ENCODE measurements around the gene UBALD2.
"Not testable (repeated sequence)": the region's sequence is repeated elsewhere in the genome, so short reads cannot be mapped to it uniquely, and the experiment has no call there.

UBALD2 gene

DNA sequence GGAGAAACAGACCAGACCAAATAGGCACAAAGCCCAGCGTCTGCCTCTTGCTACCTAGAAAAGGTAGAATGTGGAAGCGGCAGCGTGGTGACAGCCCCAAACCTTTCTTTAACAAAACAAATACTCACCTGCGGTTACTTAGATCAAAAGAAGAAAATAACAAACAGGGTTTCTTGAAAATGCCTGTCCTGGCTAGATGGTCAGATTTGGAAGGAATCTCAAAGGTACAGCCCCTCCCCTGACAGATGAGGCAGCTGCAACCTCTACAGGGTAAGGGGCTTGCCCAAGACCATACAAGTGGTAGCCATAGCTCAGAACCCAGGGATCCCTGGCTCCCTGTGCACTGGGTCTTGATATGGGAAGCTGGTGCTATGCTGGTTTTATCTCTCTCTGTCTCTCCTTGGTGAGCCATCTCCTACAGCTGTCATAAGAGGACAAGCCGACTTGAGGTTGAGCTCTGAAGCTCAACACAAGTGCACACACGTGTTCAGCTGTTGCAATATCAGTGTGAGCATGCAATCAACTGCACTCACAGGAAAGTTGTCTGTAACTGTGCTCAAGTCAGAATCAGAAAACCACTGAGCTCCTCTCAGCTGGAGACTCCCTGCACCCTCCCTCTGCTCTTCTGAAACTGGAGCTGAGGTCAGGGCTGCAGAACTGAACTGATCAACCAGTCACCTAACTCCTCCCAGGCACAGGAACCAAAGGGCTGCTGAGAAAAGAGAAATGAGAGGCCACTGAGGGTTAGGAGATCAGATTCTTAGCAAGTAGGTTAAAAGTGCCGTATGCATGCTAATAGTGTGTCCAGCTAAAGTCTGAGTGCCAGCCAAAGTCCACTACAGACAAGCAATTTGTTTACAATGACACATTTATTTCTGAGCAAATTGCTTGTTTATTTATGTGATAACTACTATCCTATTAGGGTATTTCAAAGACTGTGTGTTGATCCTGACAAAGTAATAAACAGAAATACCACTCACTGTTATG is 18.8 kb upstream of the UBALD2 start:
- peak; percentile 63 for DNase-seq

DNA sequence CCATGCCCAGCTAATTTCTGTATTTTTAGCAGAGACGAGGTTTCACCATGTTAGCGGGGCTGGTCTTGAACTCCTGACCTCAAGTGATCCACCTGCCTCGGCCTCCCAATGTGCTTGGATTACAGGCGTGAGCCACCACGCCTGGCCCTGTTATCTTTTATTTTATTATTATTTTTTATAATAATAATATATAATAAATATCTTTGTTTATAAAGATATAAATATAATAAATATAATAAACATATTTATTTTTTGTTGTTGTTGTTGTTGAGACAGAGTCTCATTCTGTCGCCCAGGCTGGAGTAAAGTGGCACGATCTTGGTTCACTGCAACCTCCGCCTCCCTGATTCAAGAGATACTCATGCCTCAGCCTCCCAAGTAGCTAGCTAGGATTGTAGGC is 17.8 kb upstream of the UBALD2 start:
- DNase-seq, result no peak

DNA sequence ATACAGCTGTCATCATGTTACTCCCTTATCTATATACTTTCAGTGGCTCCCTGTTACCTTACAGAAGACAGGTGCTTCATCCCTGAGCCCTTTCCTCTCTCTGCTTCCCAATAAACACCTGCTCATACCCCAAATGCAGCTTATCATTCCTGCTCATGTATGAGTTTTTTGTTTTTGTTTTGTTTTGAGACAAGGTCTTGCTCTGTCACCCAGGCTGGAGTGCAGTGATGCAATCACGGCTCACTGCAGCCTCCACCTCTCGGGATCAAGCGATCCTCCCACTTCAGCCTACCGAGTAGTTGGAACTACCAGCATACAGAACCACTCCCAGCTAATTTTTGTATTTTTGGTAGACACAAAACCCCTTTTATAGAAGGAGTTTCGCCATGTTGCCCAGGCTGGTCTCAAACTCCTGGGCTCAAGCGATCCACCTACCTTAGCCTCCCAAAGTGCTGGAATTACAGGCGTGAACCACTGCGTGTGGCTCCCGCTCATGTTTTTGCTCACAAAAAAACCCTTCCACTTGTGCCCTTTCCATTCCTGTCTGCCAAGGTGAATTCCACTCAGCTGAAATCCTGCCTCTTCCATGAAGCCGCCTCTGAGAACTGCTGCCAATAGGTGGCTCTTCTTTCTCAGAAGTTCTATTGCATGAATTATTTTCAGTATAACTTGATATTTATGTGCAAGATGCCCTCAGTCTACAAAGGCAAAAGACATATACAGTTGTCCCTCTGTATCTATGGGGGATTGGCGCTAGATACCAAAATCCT is 16.9 kb upstream of the UBALD2 start:
- DNase-seq, result no peak

DNA sequence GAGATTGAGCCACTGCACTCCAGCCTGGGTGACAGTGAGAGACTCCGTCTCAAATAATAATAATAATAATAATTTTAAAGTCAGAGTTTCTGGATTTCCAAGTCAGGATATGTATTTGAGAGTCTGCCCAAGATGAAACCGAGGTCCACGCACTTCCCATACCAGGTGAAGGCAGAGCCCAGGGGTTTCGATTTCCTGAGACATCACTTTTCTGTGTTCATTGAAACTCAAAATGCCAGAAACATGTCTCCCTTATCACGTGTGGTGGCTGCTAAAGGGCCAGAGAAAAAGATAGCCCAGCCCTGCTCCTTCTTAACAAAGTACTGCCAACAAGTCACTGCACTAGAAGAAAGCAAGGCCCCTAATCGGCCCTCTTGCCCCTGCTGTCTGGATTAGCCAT is 15.0 kb upstream of the UBALD2 start:
- no peak for DNase-seq

DNA sequence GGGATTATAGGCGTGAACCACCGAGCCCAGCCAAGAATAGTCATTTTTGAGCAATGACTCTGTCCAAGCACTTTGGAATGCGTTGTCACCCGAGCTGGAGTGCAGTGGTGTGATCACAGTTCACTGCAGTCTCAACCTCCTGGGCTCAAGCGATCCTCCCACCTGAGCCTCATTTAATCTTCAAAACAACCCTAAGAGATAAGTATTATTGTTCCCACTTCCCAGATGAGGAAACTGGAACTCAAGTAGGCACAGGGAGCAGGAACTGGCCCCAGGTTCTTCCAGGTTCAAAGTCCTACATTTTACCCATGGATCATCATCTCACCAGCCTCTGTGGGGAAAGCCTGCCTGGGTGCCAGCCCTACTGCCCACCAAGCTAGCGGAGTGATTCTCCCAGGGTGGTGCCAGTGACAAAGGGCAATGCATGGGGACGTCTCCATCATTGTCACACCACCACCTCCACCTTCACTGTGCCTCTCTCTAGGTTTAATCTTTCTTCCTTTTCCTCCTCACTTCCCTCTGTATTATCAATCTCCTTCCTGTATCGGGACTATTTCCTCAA is 13.6 kb upstream of the UBALD2 start:
- no peak for DNase-seq

DNA sequence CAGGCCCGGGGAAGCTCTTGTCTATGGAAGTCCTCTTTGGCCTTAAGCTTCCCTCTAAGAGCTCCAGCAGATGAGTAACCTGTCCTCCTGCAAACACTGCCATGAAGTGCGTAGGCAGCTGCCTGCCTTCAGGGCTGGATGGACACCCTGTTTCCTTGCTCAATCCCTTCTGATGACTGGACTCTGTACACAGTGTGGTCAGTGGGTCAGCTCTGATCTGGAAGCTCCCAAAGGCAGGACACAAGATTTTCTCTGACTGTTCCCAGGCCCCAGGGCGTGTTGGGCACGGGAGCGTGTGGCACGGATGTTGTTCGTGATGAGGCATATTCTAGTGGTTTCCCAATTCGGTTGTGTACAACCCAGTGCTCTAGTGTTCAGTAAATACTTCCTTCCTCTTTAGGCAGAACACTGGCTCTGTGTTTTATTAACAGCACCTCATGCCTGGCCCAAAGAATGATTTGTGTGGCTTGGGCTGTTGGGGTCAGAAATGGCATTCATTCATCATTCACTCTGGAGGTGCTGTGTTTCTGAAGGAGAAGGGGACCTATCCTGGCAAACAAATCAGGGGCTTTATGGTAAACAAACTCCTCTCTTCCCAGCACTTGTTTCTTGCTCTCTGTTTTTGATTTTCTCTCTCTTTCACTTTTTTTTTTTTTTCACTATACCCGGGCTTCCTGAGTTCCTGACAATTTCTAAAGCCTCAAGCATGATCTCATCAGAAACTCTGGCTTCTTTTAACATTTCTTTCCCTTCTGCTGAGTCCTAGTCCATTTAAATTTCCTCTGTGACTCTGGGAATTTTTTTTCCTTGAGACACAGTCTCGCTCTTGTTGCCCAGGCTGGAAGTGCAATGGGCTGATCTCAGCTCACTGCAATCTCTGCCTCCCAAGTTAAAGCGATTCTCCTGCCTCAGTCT is 12.9 kb upstream of the UBALD2 start:
- peak; percentile 20 for DNase-seq

DNA sequence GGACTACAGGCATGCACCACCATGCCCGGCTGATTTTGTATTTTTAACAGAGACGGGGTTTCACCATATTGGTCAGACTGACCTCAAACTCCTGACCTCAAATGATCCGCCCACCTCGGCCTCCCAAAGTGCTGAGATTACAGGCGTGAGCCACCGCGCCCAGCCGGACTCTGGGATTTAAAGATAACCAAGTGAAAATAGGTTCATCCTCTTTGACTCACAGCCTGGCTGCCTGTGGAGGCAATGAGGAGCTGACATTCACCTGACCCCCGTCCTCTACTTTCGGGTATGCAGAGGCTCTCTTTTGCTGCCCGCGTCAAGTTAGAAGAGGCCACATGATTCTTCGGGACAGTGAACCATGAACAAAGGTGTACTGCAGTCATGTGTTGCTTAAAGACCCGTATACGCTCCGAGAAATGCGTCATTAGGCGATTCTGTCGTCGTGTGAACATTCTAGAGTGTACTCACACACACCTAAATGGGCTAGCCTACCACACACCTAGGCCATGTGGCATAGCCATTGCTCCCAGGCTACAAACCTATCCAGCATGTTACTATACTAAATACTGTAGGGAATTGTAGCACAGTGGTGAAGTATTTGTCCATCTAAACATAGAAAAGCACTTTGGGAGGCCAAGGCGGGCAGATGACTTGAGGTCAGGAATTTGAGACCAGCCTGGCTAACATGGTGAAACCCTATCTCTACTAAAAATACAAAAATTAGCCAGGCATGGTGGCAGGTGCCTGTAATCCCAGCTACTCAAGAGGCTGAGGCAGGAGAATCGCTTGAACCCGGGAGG is 12.0 kb upstream of the UBALD2 start:
- not testable (repeated sequence) for DNase-seq

DNA sequence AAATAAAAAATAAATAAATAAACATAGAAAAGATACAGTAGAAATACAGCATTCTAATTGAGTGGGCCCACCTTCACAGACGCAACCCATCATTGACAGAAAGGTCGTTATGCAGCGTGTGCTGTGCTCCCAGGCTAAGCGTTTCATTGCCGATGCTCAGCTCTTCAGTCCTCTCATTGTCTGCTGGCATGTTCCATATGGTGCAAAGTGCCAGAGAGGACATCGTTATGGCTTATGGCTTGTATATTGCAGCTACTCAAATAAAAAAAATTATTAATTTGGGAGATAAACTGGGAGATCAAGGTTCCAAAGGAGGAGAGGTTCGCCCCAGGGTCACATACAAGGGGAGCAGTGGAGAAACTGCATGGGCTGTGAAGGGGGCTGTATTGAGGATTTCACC is 11.3 kb upstream of the UBALD2 start:
- no peak for DNase-seq

DNA sequence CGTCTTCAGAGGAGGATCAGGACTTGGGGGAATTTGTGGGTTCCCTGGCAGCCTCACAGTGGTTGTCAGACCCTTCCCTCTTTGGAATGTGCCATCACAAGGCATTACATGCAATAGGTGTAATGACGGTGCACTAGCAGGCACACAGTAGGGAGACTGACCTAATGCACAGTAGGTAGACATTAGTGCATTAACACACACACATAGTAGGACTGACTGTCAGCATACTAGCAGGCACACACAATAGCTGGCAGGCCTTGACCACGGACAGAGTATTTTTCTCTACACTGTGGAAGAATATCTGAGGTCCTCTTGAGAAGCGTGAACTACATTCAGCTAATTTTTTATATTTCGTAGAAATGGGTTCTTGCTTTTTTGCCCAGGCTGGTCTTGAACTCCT is 10.9 kb upstream of the UBALD2 start:
- DNase-seq, result no peak

DNA sequence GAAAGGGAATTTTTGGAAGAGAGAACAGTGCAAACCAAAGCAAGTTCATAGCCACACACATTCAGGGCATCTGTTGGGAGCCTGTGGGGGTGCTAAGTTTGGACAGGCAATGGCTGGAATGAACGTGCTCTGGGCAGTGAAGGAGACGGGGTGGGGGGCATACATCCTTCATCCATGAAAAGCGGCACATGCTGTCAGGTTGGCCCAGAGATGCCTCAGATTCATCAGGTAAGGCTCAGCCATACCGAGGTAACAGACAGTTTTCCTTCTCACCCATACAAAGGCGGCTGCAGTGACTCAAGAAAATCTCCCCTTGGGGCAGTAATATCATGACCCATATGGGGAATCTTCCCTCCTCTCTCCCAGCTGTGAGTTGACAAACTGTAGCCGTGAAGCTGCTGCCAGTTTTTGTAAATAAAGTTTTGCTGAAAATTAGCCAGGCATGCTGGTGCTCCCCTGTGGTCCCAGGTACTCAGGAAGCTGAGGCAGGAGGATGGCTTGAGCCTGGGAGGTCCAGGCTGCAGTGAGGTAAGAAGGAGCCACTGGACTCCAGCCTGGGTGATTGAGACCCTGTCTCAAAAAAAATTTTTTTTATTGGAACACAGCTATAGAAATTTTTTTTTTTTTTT is 9.2 kb upstream of the UBALD2 start:
- DNase-seq, result no peak

DNA sequence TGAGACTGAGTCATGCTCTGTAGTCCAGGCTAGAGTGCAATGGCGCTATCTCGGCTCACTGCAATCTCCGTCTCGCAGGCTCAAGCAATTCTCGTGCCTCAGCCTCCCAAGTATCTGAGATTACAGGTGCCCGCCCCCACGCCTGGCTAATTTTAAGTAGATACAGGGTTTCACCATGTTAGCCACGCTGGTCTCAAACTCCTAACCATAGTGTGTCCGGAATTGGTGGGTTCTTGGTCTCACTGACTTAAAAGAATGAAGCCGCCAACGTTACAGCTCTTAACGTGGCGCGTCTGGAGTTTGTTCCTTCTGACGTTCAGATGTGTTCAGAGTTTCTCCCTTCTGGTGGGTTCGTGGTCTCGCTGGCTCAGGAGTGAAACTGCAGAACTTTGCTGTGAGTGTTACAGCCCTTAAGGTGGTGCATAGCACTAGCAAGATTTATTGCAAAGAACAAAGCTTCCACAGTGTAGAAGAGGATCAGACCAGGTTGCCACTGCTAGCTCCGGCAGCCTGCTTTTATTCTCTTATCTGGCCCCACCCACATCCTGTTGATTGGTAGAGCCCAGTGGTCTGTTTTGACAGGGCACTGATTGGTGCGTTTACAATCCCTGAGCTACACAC is 8.6 kb upstream of the UBALD2 start:
- not testable (repeated sequence) for DNase-seq

DNA sequence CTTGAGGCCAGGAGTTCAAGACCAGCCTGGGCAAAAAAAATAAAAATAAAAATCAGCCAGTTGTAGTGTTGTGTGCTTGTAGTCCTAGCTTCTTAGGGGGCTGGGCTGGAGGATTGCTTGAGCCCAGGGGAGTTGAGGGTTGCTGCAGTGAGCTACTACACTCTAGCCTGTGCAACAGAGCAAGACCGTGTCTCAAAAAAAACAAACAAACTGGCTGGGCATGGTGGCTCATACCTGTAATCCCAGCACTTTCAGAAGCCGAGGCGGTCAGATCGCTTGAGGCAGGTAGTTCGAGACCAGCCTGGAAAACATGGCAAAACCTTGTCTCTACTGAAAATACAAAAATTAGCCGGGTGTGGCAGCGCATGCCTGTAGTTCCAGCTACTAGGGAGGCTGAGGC is 4.9 kb upstream of the UBALD2 start:
- DNase-seq, result no peak

DNA sequence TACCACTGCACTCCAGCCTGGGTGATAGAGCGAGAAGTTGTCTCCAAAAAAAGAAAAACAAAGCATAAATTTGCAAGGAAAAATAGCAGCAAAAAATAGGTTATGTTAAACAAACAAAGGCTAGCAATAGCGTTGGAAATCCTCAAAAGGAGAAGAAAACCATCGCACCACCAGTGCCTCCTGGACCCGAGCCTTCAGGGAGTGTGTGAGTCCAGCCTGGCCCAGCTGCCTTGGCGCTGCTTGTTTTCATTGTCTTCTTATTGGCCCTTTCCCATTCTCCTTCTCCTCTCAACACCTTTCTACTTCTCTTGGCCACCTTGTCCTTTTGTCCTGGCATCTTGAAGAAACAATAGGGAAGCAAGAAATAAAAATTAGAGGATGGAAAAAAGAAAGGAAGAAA is 4.5 kb upstream of the UBALD2 start:
- no peak for DNase-seq

DNA sequence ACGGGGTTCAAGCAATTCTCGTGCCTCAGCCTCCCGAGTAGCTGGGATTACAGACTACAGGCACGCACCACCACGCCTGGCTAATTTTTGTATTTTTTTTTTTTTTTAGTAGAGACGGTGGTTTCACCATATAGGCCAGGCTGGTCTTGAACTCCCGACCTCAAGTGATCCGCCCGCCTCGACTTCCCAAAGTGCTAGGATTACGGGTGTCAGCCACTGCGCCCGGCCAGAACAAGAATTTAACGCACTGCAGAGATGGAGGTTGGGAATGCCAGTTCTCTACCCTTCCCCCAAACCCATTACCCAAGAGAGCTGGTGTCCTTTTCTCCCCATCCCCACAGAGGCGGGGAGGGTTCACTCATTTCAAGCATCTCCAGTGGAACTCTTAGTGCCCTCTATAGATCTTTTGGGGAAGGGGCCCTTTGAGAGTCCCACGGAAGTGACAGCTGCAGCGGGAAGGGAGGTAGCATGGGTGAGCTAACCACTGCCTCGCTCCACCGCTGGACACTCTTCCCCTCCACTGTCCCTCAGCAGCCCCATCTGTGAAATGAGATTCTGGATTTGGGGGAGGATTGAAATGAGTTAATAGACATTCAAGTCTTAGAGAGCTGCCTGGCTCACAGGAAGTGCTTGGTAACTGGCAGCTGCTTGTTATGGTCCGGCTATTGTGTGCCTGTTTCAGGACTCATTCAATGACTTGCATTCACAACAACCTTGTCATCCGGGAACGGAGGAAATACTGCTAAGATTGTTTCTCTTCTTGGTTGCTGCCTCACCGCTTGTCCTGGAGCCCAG is 3.5 kb upstream of the UBALD2 start:
- no peak for DNase-seq

DNA sequence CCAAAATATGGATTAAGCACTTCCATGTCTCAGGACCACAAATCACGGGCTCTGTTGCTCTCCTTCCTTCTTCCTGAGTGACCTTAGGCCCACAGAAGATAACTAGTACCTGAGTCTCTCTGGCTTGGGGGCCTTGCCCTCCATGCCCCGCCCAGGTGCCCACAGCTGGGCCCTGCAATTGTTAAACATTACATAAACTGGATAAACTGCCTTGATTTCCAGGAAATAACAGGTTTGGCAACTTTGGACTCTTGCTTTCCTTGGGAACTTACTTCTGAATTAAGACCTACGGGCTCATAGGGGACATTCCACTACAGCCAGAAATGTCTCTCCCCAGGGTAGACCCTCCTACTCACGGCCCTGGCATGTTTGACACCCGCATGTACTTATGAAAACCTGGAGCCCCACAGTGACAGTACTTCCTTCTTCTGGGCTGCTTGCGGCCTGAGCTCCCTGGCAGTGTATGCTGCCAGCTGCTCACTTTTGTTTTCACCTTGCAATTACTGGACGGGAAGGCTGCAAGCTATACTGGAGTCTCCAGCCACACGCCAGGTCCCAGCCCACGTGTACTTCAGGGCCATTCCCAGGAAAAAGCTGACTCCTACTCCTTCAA is 2.3 kb upstream of the UBALD2 start:
- DNase-seq, result no peak

DNA sequence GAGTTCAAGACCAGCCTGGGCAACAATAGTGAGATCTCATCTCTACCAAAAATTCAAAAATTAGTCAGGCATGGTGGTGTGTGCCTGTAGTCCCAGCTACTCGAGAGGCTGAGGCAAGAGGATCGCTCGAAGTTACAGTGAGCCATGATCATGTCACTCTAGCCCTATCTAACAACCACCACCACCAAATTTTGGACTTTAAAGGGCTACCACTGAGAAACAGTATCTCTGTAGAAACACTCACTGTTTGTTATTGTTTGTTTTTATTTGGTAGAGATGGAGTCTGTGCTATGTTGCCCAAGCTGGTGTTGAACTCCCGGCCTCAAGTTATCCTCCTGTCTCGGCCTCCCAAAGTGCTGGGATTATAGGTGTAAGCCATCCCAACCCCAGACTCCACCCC is 1.3 kb upstream of the UBALD2 start:
- DNase-seq, result no peak

DNA sequence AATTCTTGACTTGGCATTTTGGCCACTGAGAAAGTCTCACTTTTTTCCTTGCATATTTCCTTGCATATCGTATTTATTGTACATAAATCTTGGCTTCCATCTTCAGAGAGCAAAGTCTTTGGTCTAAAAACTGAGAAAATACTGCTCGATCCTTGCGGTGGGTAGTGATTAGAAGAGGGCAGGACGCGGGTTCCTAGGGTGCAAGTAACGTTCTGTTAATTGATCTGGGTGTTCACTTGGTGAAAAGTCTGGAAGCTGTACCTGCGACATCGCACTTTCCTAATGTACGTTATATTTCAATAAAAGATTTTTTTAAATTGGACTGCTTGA is 758 bp upstream of the UBALD2 start:
- no peak for DNase-seq

DNA sequence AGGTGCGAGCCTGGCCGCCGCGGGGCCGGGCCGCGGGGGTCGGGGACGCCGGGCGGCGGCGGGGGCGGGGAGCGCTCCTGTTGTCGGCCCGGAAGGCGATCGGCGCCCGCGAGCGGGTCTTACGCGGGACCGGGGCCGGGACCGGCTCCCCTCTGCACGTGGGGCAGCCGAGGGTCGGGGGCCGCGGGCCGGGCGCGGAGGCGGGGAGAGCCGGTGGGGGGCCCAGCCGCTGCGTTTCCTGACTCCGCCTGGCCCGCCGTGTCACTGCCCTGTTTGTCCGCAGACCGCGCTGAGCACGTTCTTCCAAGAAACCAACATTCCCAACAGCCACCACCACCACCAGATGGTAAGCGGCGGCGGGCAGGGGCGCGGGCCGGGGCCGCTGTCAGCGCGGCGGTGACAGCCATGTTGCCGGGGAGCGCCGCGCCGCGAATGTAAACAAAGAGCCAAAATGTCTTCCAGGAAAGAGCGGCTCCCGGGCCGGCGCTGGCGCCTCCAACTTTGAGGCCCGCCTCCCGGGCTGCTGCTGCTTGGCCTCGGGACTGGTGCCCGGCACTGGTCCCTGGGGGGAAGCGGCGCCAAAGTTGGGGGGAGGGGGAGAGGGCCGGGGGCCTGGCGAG is 586 bp downstream of the UBALD2 start:
- DNase-seq, result peak; percentile 52
